Sigmoid colon (tissue), 7 donors: ENCODE results near the gene SULT1A1. TPM values are rescaled to one million over a fixed set of nuclear protein-coding genes. Genes with fewer than 3 reads are reported as not detected.
"Not testable (repeated sequence)": the region's sequence is repeated elsewhere in the genome, so short reads cannot be mapped to it uniquely, and the experiment has no call there.

Experiments
- DNase-seq: peaks from one replicate; pipeline ENCODE4 v3.0.0-alpha.2; 2019
- H3K27ac ChIP-seq, 4 donors: fragments of 200-600 bp; sonication (generic); one replicate each; pipeline ENCODE4 v1.5.1; 2016 to 2019; ENCODE audit warnings: mild to moderate bottlenecking in 1 of 4
- H3K27me3 ChIP-seq, 3 donors: fragments of 200-600 bp; sonication (generic); one replicate each; pipeline ENCODE4 v1.5.1; 2019; ENCODE audit warnings: mild to moderate bottlenecking in 1 of 3
- H3K36me3 ChIP-seq, 4 donors: fragments of 200-600 bp; sonication (generic); one replicate each; pipeline ENCODE4 v1.5.1; 2016 to 2019
- H3K4me1 ChIP-seq, 4 donors: fragments of 200-600 bp; sonication (generic); one replicate each; pipeline ENCODE4 v1.5.1; 2017 to 2019
- H3K4me3 ChIP-seq, 4 donors: fragments of 200-600 bp; sonication (generic); one replicate each; pipeline ENCODE4 v1.5.1; 2017 to 2019; ENCODE audit warnings: mild to moderate bottlenecking in 2 of 4, moderate library complexity in 1 of 4
- H3K9me3 ChIP-seq, 4 donors: fragments of 200-600 bp in 3 of 4; sonication (generic) in 3 of 4; one replicate each; pipeline versions ENCODE4 v1.5.1 to v1.6.1; 2013 to 2019
- EP300 ChIP-seq, 4 donors: sonication (generic); formaldehyde crosslinking; IDR thresholded peaks; one replicate each; pipeline ENCODE4 v1.6.1; 2017; ENCODE audit warnings: antibody characterized with exemption in 4 of 4
- POLR2A ChIP-seq, 2 donors: fragments of 450-650 bp; IDR thresholded peaks; one replicate each; pipeline ENCODE4 v1.6.1; 2016; ENCODE audit warnings: antibody characterized with exemption in 2 of 2, mild to moderate bottlenecking in 2 of 2, moderate library complexity in 2 of 2
- POLR2AphosphoS5 ChIP-seq, 4 donors: sonication (generic); formaldehyde crosslinking; IDR thresholded peaks; one replicate each; pipeline ENCODE4 v1.6.1; 2017; ENCODE audit warnings: antibody characterized with exemption in 4 of 4
- WGBS, 2 donors: extraction: QIAGEN DNeasy Blood & Tissue Kit; methylation state at CpG; one replicate each; pipeline ENCODE4 v1.1.7; 2013; 5-methylcytosine and 5-hydroxymethylcytosine counted together
- intact Hi-C: fragments of 100-400 bp; cut with DNase I; formaldehyde crosslinking; loops from one replicate; pipeline ENCODE4 v1.15.1; 2023
- polyA plus RNA-seq, 3 donors: library from polyadenylated mRNA; stranded (reverse); fragments of 200-250 nt; gene quantifications; one replicate each; pipeline ENCODE4 v1.2.3, GENCODE V29; 2013
- total RNA-seq, 4 donors: library from RNA; depleted of rRNA; stranded (reverse); fragments of >200 nt; gene quantifications; one replicate each; pipeline ENCODE4 v1.1.0, GENCODE V29; 2016
- TF ChIP-seq, protein P1 (sequence below), 4 experiments: fragments of 450-650 bp in 3 of 4; fragments of 200-600 bp in 1 of 4; IDR thresholded peaks; one replicate each; pipeline ENCODE4 v1.5.1; 2016 to 2019; ENCODE audit warnings: antibody characterized with exemption in 4 of 4, mild to moderate bottlenecking in 3 of 4, moderate library complexity in 2 of 4
- donor health status: healthy with polysubstance abuse.
- donor health status: Bipolar disorder and iron deficiency.
- donor health status: healthy.

SULT1A1 gene
- total and polyA plus RNA-seq, 7 donors, result 10.2 to 283 (median 27.7) TPM

DNA sequence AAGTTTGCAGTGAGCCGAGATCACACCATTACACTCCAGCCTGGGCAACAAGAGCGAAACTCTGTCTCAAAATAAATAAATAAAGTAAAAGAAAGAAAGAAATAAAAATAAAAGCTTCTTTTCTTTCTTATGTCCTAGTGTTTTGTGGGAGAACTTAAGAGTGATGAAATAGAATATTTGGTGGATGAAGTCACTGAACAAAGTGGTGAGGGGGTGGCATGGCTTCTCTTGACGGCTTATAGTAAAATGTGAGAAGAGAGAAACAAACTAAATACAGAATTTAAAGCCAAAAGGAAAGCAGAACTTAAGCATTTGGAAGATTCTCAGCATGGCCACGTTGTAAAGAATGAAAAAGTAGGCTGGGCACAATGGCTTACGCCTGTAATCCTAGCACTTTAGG is 40.8 kb downstream of the SULT1A1 start:
- TF ChIP-seq POLR2A (IDR thresholded peaks at IDR 0.05), result no peak
- TF ChIP-seq POLR2AphosphoS5 (IDR thresholded peaks at IDR 0.05), result no peak
- TF ChIP-seq, protein P1, sequence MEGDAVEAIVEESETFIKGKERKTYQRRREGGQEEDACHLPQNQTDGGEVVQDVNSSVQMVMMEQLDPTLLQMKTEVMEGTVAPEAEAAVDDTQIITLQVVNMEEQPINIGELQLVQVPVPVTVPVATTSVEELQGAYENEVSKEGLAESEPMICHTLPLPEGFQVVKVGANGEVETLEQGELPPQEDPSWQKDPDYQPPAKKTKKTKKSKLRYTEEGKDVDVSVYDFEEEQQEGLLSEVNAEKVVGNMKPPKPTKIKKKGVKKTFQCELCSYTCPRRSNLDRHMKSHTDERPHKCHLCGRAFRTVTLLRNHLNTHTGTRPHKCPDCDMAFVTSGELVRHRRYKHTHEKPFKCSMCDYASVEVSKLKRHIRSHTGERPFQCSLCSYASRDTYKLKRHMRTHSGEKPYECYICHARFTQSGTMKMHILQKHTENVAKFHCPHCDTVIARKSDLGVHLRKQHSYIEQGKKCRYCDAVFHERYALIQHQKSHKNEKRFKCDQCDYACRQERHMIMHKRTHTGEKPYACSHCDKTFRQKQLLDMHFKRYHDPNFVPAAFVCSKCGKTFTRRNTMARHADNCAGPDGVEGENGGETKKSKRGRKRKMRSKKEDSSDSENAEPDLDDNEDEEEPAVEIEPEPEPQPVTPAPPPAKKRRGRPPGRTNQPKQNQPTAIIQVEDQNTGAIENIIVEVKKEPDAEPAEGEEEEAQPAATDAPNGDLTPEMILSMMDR (IDR thresholded peaks at IDR 0.05), result no peak
- TF ChIP-seq EP300 (IDR thresholded peaks at IDR 0.05), result no peak
- WGBS, 2 donors, result 91 to 93% methylated on average over 5 of the region's 5 CpGs
- peaks cover 0 to 5% (median 0%) of the 10 kb centered on the region in 4 donors for H3K36me3 ChIP-seq
- H3K27ac ChIP-seq, result no peak overlapping the region
- H3K4me3 ChIP-seq, result no peak overlapping the region
- no peaks in the 10 kb centered on the region for H3K27me3 ChIP-seq
- no peak for DNase-seq
- H3K4me1 ChIP-seq, result peaks cover 0 to 23% (median 22%) of the 10 kb centered on the region in 4 donors
- intact Hi-C loops, result no loop called here
- peaks cover 0 to 4% (median 0%) of the 10 kb centered on the region in 4 donors for H3K9me3 ChIP-seq

DNA sequence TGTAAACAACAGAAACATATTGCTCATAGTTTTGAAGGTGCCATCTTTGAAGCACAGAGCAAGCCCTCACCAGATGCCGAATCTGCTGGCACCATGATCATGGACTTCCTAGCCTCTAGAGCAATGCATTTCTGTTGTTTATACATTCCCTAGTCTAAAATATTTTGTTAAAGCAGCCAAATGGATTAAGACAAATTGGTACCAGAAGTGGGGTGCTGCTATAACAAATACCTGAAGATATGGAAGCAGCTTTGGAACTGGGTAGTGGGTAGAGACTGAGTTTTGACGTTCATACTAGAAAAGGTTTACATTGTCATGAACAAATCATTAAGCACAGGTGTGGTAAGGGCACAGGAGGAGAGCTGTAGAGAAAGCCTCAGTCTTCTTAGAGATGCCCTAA is 42.6 kb downstream of the SULT1A1 start:
- peaks cover 0 to 5% (median 0%) of the 10 kb centered on the region in 4 donors for H3K36me3 ChIP-seq
- no peaks in the 10 kb centered on the region for H3K27me3 ChIP-seq
- intact Hi-C loops, result no loop called here
- H3K4me1 ChIP-seq, result peaks cover 0 to 8% (median 6%) of the 10 kb centered on the region in 4 donors
- H3K4me3 ChIP-seq, result no peak overlapping the region
- no peak overlapping the region for H3K27ac ChIP-seq
- WGBS, 2 donors, result 95 to 99% methylated on average over 2 of the region's 2 CpGs
- DNase-seq, result no peak
- peaks cover 0 to 4% (median 0%) of the 10 kb centered on the region in 4 donors for H3K9me3 ChIP-seq
- no peak for TF ChIP-seq POLR2A (IDR thresholded peaks at IDR 0.05)
- TF ChIP-seq, protein P1 (IDR thresholded peaks at IDR 0.05), result no peak
- TF ChIP-seq EP300 (IDR thresholded peaks at IDR 0.05), result no peak
- no peak for TF ChIP-seq POLR2AphosphoS5 (IDR thresholded peaks at IDR 0.05)

DNA sequence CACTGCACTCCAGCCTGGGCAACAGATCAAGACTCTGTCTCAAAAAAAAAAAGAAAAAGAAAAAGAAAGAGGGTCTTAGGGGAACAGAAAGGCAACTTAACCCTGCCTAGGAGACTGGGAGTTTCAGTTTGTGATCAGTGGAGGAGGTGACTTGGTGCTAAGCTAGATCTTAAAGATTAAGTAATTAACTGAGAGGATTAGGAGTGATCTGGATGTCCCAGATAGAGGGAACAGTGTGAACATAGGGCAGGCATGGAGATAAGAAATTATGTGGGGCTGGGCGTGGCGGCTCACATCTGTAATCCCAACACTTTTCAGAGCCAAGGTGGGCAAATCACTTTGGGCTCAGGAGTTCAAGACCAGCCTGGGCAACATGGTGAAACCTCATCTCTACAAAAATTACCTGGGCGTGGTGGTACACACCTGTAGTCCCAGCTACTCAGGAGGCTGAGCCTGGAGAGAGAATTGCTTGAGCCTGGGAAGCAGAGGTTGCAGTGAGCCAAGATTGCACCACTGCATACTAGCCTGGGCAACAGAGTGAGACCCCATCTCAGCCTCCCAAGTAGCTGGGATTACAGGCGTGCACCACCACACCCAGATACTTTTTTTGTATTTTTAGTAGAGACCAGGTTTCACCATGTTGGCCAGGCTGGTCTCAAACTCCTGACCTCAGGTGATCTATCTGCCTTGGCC is 43.5 kb downstream of the SULT1A1 start:
- intact Hi-C loops, H3K27me3 ChIP-seq, H3K4me3 ChIP-seq, H3K4me1 ChIP-seq, H3K36me3 ChIP-seq, H3K27ac ChIP-seq, DNase-seq, H3K9me3 ChIP-seq: not testable (repeated sequence)
- 96% methylated on average over 4 of the region's 4 CpGs for WGBS, 2 donors

DNA sequence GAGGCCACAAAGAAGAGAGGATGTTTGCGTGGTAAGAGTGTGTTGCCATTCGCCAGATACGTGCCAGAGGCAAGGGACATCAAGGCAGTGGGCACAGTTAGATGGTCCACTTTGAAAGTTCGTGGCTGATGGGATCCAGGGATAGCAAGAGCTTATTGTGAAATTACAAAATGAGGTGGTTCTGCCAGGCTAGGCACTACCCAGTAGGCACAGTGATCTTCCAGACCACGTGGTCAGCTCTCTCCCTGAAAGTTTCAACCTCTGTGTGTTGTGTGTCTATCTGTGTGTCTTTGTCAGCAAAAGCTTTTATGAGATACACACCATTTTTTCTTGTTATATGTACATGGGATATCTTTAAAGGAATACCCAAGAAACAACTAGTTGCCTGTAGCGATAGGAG is 46.6 kb downstream of the SULT1A1 start:
- H3K9me3 ChIP-seq, result peaks cover 0 to 4% (median 0%) of the 10 kb centered on the region in 4 donors
- no peaks in the 10 kb centered on the region for H3K27me3 ChIP-seq
- no peak for DNase-seq
- TF ChIP-seq, protein P1 (IDR thresholded peaks at IDR 0.05), result no peak
- TF ChIP-seq POLR2AphosphoS5 (IDR thresholded peaks at IDR 0.05) (no peak), POLR2A (IDR thresholded peaks at IDR 0.05) (no peak), EP300 (IDR thresholded peaks at IDR 0.05) (no peak)
- H3K4me3 ChIP-seq, result no peak overlapping the region
- peaks cover 0 to 10% (median 0%) of the 10 kb centered on the region in 4 donors for H3K4me1 ChIP-seq
- WGBS, 2 donors, result 92 to 93% methylated on average over 6 of the region's 6 CpGs
- H3K36me3 ChIP-seq, result peaks cover 0 to 23% (median 1%) of the 10 kb centered on the region in 4 donors
- no peak overlapping the region for H3K27ac ChIP-seq
- intact Hi-C loops, result no loop called here

DNA sequence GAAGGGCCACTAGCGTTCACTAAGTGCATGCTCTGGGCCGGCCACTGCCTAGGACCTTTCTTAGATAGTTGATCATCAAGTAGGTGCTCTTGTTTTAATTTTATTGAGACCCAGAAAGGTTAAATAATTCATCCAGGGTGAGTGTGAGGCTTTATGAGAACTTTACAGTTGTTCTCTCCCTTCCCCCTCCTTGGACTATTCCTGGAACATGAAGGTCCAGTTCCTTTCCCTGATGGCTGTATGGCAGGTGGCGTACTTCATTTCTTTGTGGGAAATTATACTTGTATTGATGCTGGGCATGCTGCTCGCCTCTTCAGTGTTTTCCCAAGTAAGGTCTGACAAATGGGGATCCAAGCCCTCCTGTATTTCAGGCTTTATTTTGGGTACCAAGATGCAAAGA is 47.6 kb downstream of the SULT1A1 start:
- DNase-seq, result no peak
- Histone ChIP-seq H3K4me3 (no peak overlapping the region), H3K4me1 (peaks cover 0 to 10% (median 0%) of the 10 kb centered on the region in 4 donors), H3K9me3 (peaks cover 0 to 2% (median 0%) of the 10 kb centered on the region in 4 donors), H3K36me3 (peaks cover 0 to 32% (median 5%) of the 10 kb centered on the region in 4 donors), H3K27me3 (no peaks in the 10 kb centered on the region), H3K27ac (no peak overlapping the region)
- WGBS, 2 donors, result 96 to 97% methylated on average over 4 of the region's 4 CpGs
- TF ChIP-seq, protein P1 (IDR thresholded peaks at IDR 0.05), result no peak
- TF ChIP-seq POLR2A (IDR thresholded peaks at IDR 0.05), result no peak
- TF ChIP-seq EP300 (IDR thresholded peaks at IDR 0.05), result no peak
- no peak for TF ChIP-seq POLR2AphosphoS5 (IDR thresholded peaks at IDR 0.05)
- intact Hi-C loops, result no loop called here
